Liver (tissue), 9 donors: ENCODE measurements around the gene KRT76. TPM values are rescaled to one million over a fixed set of nuclear protein-coding genes. Genes with fewer than 3 reads are reported as not detected.

Experiments
- DNase-seq: peaks from one replicate; pipeline ENCODE4 v3.0.0-alpha.2; 2017; ENCODE audit warnings: low spot score
- H3K27ac ChIP-seq, 2 donors: one replicate each; pipeline ENCODE4 v1.7.0; 2013; ENCODE audit warnings: inconsistent platforms in 2 of 2, low read length in 2 of 2, control low read depth in 1 of 2, low read depth in 1 of 2, mild to moderate bottlenecking in 1 of 2
- H3K27me3 ChIP-seq, 4 donors: one replicate each; pipeline versions ENCODE4 v1.6.1 to v1.7.0; 2013; ENCODE audit warnings: low read length in 3 of 4, inconsistent platforms in 1 of 4, mild to moderate bottlenecking in 1 of 4, moderate library complexity in 1 of 4; ENCODE audit not compliant: control insufficient read depth in 4 of 4, insufficient read depth in 4 of 4
- H3K36me3 ChIP-seq, 4 donors: one replicate each; pipeline versions ENCODE4 v1.6.1 to v1.7.0; 2013; ENCODE audit warnings: low read length in 3 of 4, mild to moderate bottlenecking in 3 of 4, low read depth in 1 of 4, moderate library complexity in 1 of 4; ENCODE audit not compliant: control insufficient read depth in 4 of 4, insufficient read depth in 3 of 4
- H3K4me1 ChIP-seq, 4 donors: one replicate each; pipeline versions ENCODE4 v1.6.1 to v1.7.0; 2013; ENCODE audit warnings: low read length in 3 of 4, mild to moderate bottlenecking in 3 of 4, moderate library complexity in 1 of 4; ENCODE audit not compliant: control insufficient read depth in 4 of 4, insufficient read depth in 4 of 4
- H3K4me3 ChIP-seq, 3 donors: one replicate each; pipeline versions ENCODE4 v1.6.1 to v1.7.0; 2013; ENCODE audit warnings: low read length in 3 of 3, control low read depth in 1 of 3, low read depth in 1 of 3, mild to moderate bottlenecking in 1 of 3
- H3K9ac ChIP-seq, 2 donors: one replicate each; pipeline ENCODE4 v1.7.0; 2013; ENCODE audit warnings: low read length in 2 of 2, mild to moderate bottlenecking in 2 of 2, moderate library complexity in 2 of 2, control low read depth in 1 of 2, low read depth in 1 of 2
- H3K9me3 ChIP-seq, 4 donors: one replicate each; pipeline versions ENCODE4 v1.6.1 to v1.7.0; 2013; ENCODE audit warnings: low read length in 3 of 4; ENCODE audit not compliant: control insufficient read depth in 4 of 4
- ATF3 ChIP-seq: IDR thresholded peaks from 2 replicates; pipeline ENCODE4 v1.6.1; 2016; ENCODE audit warnings: antibody characterized with exemption
- CTCF ChIP-seq: fragments of 150-350 bp; IDR thresholded peaks from 2 replicates; pipeline ENCODE4 v1.5.1; 2017; ENCODE audit warnings: improper control_type of control experiment, low read depth, low read length; ENCODE audit not compliant: missing input control
- EGR1 ChIP-seq, 2 donors: IDR thresholded peaks; 2 replicates each; pipeline ENCODE4 v1.6.1; 2016 to 2018; ENCODE audit warnings: antibody characterized with exemption in 2 of 2, low read depth in 2 of 2
- FOXA2 ChIP-seq: IDR thresholded peaks from 2 replicates; pipeline ENCODE4 v1.6.1; 2016; ENCODE audit warnings: antibody characterized with exemption
- GABPA ChIP-seq, 2 donors: IDR thresholded peaks in 1 of 2; conservative IDR thresholded peaks in 1 of 2; 2 replicates each; pipeline ENCODE4 v1.6.1; 2016; ENCODE audit warnings: antibody characterized with exemption in 2 of 2, mild to moderate bottlenecking in 1 of 2, moderate library complexity in 1 of 2
- HNF4A ChIP-seq, 2 donors: conservative IDR thresholded peaks; 2 replicates each; pipeline ENCODE4 v1.6.1; 2016; ENCODE audit warnings: antibody characterized with exemption in 2 of 2, mild to moderate bottlenecking in 2 of 2
- JUND ChIP-seq, 2 donors: IDR thresholded peaks; 2 replicates each; pipeline ENCODE4 v1.6.1; 2016; ENCODE audit warnings: antibody characterized with exemption in 2 of 2
- NR2F2 ChIP-seq: IDR thresholded peaks from 2 replicates; pipeline ENCODE4 v1.6.1; 2016; ENCODE audit warnings: antibody characterized with exemption
- RAD21 ChIP-seq, 2 donors: IDR thresholded peaks; 2 replicates each; pipeline ENCODE4 v1.6.1; 2016; ENCODE audit warnings: antibody characterized with exemption in 2 of 2, mild to moderate bottlenecking in 2 of 2
- REST ChIP-seq: IDR thresholded peaks from 2 replicates; pipeline ENCODE4 v1.6.1; 2016; ENCODE audit warnings: antibody characterized with exemption, mild to moderate bottlenecking
- RXRA ChIP-seq, 2 donors: IDR thresholded peaks; 2 replicates each; pipeline ENCODE4 v1.6.1; 2017 to 2018; ENCODE audit warnings: antibody characterized with exemption in 2 of 2, mild to moderate bottlenecking in 1 of 2
- SP1 ChIP-seq: IDR thresholded peaks from 2 replicates; pipeline ENCODE4 v1.6.1; 2018; ENCODE audit warnings: antibody characterized with exemption, mild to moderate bottlenecking
- TAF1 ChIP-seq: conservative IDR thresholded peaks from 2 replicates; pipeline ENCODE4 v1.6.1; 2016; ENCODE audit warnings: antibody characterized with exemption, mild to moderate bottlenecking
- YY1 ChIP-seq: IDR thresholded peaks from 2 replicates; pipeline ENCODE4 v1.6.1; 2016; ENCODE audit warnings: antibody characterized with exemption, mild to moderate bottlenecking
- ZBTB33 ChIP-seq: IDR thresholded peaks from 2 replicates; pipeline ENCODE4 v1.6.1; 2016; ENCODE audit warnings: antibody characterized with exemption
- WGBS: extraction: QIAGEN DNeasy Blood & Tissue Kit; methylation state at CpG from one replicate; pipeline ENCODE4 v1.1.7; 2013; 5-methylcytosine and 5-hydroxymethylcytosine counted together
- polyA plus RNA-seq, 2 donors: library from polyadenylated mRNA; stranded (reverse) in 1 of 2; unstranded in 1 of 2; fragments of 200-250 nt in 1 of 2; fragments of >200 nt in 1 of 2; fragmentation: Nextera tagmentation in 1 of 2; extraction: Ambion mirVana in 1 of 2; gene quantifications; one replicate each; pipeline versions ENCODE4 v1.2.1 to v1.2.3, GENCODE V29; 2013 to 2015
- total RNA-seq, 2 donors: library from RNA; depleted of rRNA; stranded (reverse); fragments of >200 nt; gene quantifications; one replicate each; pipeline ENCODE4 v1.2.3, GENCODE V29; 2014
- TF ChIP-seq, protein P1 (sequence below): IDR thresholded peaks from 2 replicates; pipeline ENCODE4 v1.6.1; 2016; ENCODE audit warnings: antibody characterized with exemption
- donor health status: healthy.
- donor health status: healthy.
- donor health status: healthy.
- donor health status: healthy.
- donor health status: healthy.

The KRT76 gene
- total and polyA plus RNA-seq, 4 donors = not detected

GRCh38 chr12:52767427-52767826, 9.7 kb downstream of the KRT76 start:
- no peak for DNase-seq
- H3K4me3 ChIP-seq = no peak overlapping the region
- no peak overlapping the region for H3K9ac ChIP-seq
- H3K9me3 ChIP-seq = no peaks in the 10 kb centered on the region
- 35% methylated on average over 3 of the region's 3 CpGs for WGBS
- no peak for TF ChIP-seq YY1
- no peak for TF ChIP-seq ZBTB33
- TF ChIP-seq ATF3 = no peak
- no peak for TF ChIP-seq SP1
- TF ChIP-seq NR2F2 = no peak
- TF ChIP-seq RXRA (IDR thresholded peaks at IDR 0.05) = no peak
- no peak for TF ChIP-seq CTCF
- TF ChIP-seq JUND (IDR thresholded peaks at IDR 0.05) = no peak
- no peak for TF ChIP-seq FOXA2
- no peak for TF ChIP-seq REST
- TF ChIP-seq, protein P1, sequence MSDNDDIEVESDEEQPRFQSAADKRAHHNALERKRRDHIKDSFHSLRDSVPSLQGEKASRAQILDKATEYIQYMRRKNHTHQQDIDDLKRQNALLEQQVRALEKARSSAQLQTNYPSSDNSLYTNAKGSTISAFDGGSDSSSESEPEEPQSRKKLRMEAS = no peak
- peaks cover 0 to 7% (median 0%) of the 10 kb centered on the region in 4 donors for H3K27me3 ChIP-seq
- no peak overlapping the region for H3K27ac ChIP-seq
- no peaks in the 10 kb centered on the region for H3K36me3 ChIP-seq
- H3K4me1 ChIP-seq = no peaks in the 10 kb centered on the region

GRCh38 chr12:52767020-52767379, 10.1 kb downstream of the KRT76 start:
- H3K9me3 ChIP-seq = peaks cover 0 to under 1% (median 0%) of the 10 kb centered on the region in 4 donors
- no peaks in the 10 kb centered on the region for H3K4me1 ChIP-seq
- DNase-seq = no peak
- H3K36me3 ChIP-seq = no peaks in the 10 kb centered on the region
- peaks cover 0 to 7% (median 0%) of the 10 kb centered on the region in 4 donors for H3K27me3 ChIP-seq
- H3K4me3 ChIP-seq = no peak overlapping the region
- no peak overlapping the region for H3K27ac ChIP-seq
- no peak overlapping the region for H3K9ac ChIP-seq
- 72% methylated on average over 1 of the region's 1 CpG for WGBS
- TF ChIP-seq CTCF = no peak
- TF ChIP-seq TAF1 = no peak
- no peak for TF ChIP-seq RAD21 (IDR thresholded peaks at IDR 0.05)
- TF ChIP-seq GABPA (IDR thresholded peaks at IDR 0.05 in 1 of 2, conservative IDR thresholded peaks at IDR 0.05 in 1 of 2) = no peak
- TF ChIP-seq FOXA2 = no peak
- no peak for TF ChIP-seq REST
- TF ChIP-seq HNF4A (conservative IDR thresholded peaks at IDR 0.05) = no peak
- TF ChIP-seq ZBTB33 = no peak
- no peak for TF ChIP-seq EGR1 (IDR thresholded peaks at IDR 0.05; ENCODE audit: low read depth in 2 of 2)
